Measurements from ENCODE around the gene ARL11.

Gene ARL11

DNA sequence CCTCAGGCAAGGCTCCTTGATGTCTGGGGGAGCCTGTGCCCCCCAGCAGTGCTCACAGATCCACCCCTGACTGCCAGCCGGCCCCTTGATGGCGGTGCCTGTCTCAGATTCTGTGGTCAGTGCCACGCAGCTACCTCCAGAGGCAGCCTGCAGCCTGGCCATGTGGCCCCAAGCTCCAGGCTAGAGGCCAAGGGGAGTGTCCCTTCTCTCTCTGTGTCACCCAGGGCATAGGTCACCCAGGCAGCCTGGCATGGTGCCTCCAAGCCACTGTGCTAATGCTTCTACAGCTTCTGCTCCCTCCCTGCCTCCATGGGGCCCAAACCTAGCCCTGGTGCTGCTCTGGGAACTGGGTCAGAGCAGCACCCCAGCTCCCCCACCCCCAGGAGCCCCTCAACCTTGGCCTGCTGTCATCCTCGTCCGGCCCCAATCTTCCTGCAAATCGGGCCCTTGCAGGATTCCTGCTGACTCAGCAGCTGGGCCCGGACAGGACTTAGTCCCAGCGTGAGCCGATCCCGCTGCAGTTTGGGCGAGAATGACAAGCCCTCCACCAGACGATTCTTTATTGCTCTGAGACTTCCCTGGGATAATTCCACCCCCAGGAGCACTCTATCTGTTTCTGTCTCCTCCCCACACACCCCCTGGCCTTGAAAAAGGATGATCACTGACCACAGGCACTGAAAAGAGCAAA lies 2.8 kb upstream of the ARL11 start:
- H3K27me3 ChIP-seq (ENCODE audit: low read depth), result no peaks in the 10 kb centered on the region
- H3K4me1 ChIP-seq, result peaks cover 9% of the 10 kb centered on the region
- no peaks in the 10 kb centered on the region; the same call in 1 of the 2 replicates for H3K9me3 ChIP-seq
- no peaks in the 10 kb centered on the region for H3K36me3 ChIP-seq (replicated peaks)
- H3K4me3 ChIP-seq, result no peak overlapping the region
- in situ Hi-C loops (cut with MboI; ENCODE audit: low sequenced_read_pairs), result no loop called here
- DNase-seq (ENCODE audit: low spot score in 2 of 2), result no peak

DNA sequence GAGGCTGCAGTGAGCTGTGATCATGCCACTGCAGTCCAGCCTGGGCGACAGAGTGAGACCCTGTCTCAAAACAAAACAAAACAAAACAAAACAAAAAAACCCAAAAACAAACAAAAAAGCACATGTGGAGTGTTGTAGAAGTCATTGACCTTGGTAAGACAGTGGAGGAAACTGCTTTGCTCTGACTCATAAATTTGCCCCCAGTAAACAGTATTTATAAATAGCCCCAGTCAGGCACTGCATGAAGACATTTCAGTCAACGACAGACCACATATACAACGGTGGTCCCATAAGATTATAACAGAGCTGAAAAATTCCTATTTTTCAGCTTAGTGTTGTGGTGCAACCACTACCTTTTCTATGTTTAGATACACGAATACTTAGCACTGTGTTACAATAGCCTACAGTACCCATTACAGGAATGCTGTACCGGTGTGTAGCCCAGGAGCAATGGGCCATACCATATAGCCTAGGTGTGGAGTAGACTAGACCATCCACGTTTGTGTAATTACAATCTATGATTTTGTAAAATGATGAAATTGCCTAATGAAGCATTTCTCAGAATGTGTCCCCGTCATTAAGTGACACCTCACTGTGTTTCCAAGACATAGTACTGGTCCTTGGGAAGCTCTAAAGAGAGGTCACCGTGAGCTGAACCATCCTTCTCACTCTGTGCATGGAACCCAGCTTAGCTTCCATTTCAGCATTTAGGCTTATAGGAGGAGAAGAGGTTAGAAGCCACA lies 1.1 kb downstream of the ARL11 start:
- no peaks in the 10 kb centered on the region for H3K36me3 ChIP-seq (replicated peaks)
- H3K4me1 ChIP-seq, result peaks cover 9% of the 10 kb centered on the region
- no peaks in the 10 kb centered on the region for H3K27me3 ChIP-seq (ENCODE audit: low read depth)
- no peak overlapping the region for H3K4me3 ChIP-seq
- no peaks in the 10 kb centered on the region; the same call in 1 of the 2 replicates for H3K9me3 ChIP-seq
- no peak for DNase-seq (ENCODE audit: low spot score in 2 of 2)
- in situ Hi-C loops (cut with MboI; ENCODE audit: low sequenced_read_pairs), result no loop called here

DNA sequence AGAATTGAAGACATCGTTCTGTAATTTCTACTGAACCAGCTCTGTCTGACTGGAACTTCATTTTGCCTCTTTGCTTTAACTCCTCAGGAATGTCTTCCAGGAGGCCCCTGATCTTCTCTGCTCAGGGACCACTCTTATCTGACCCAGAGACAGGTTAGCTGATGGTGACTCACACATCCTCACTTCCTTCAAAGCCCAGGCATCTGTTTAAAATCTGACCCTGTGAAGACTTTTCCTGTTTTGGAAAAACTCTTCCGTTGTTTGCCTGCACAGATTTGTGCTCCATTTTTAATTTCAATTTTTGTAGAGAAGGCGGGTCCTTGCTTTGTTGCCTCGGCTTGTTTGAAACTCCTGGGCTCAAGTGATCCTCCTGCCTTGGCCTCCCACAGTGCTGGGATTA lies 1.6 kb downstream of the ARL11 start:
- H3K36me3 ChIP-seq (replicated peaks), result no peaks in the 10 kb centered on the region
- no peaks in the 10 kb centered on the region; the same call in 1 of the 2 replicates for H3K9me3 ChIP-seq
- no peaks in the 10 kb centered on the region for H3K27me3 ChIP-seq (ENCODE audit: low read depth)
- no peak overlapping the region for H3K4me3 ChIP-seq
- H3K4me1 ChIP-seq, result peaks cover 9% of the 10 kb centered on the region
- no peak for DNase-seq (ENCODE audit: low spot score in 2 of 2)
- in situ Hi-C loops (cut with MboI; ENCODE audit: low sequenced_read_pairs), result no loop called here

DNA sequence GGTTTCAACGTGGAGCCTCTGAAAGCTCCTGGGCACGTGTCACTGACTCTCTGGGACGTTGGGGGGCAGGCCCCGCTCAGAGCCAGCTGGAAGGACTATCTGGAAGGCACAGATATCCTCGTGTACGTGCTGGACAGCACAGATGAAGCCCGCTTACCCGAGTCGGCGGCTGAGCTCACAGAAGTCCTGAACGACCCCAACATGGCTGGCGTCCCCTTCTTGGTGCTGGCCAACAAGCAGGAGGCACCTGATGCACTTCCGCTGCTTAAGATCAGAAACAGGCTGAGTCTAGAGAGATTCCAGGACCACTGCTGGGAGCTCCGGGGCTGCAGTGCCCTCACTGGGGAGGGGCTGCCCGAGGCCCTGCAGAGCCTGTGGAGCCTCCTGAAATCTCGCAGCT lies 2.3 kb downstream of the ARL11 start:
- no peaks in the 10 kb centered on the region for H3K27me3 ChIP-seq (ENCODE audit: low read depth)
- H3K9me3 ChIP-seq, result no peaks in the 10 kb centered on the region; the same call in 1 of the 2 replicates
- no peak for DNase-seq (ENCODE audit: low spot score in 2 of 2)
- H3K4me1 ChIP-seq, result peaks cover 9% of the 10 kb centered on the region
- in situ Hi-C loops (cut with MboI; ENCODE audit: low sequenced_read_pairs), result no loop called here
- no peaks in the 10 kb centered on the region for H3K36me3 ChIP-seq (replicated peaks)
- H3K4me3 ChIP-seq, result no peak overlapping the region

DNA sequence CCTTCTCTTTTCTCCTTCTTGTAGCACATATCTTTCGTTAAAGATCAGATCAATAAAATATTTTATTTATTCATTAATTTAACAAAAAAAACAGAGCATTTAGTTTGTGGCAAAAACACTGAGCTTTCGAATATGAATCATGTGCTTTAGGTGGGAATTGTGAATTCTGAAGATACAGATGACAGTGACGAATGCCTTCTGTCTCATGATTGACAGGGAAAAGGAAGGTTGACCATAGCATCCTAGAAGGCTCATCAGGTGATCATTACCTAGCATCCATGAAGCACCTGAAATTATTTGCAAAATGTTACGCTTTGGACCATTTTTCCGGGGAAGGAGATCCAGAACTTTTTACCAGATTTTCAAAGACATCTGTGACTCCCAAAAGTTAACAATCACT lies 3.8 kb downstream of the ARL11 start:
- DNase-seq (ENCODE audit: low spot score in 2 of 2), result no peak
- H3K36me3 ChIP-seq (replicated peaks), result no peaks in the 10 kb centered on the region
- in situ Hi-C loops (cut with MboI; ENCODE audit: low sequenced_read_pairs), result no loop called here

DNA sequence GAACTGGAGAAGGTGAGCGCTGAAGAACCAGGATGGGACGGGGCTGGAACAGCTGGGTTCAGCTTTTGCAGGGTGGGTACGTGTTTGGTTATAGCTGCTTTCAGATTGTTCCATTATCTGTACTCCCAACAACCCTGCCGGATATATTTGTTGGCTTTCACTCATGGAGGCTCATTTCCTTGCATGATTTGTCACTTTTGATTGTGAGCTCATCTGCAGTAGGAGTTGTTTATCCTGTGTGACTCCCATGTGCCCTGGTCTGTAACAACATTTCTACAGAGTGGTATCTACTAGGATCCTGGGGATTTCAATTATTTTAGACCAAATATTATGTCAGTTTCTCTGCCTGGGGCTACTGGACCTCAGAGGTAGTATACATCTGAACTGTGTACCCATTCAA lies 5.4 kb downstream of the ARL11 start:
- H3K4me3 ChIP-seq, result no peak overlapping the region
- no peak for DNase-seq (ENCODE audit: low spot score in 2 of 2)
- H3K36me3 ChIP-seq (replicated peaks), result no peaks in the 10 kb centered on the region
- peaks cover 2% of the 10 kb centered on the region for H3K4me1 ChIP-seq
- in situ Hi-C loops (cut with MboI; ENCODE audit: low sequenced_read_pairs), result no loop called here
- H3K27me3 ChIP-seq (ENCODE audit: low read depth), result no peaks in the 10 kb centered on the region
- no peaks in the 10 kb centered on the region; the same call in 1 of the 2 replicates for H3K9me3 ChIP-seq

More for the DNA sequence above, 3.8 kb downstream of the ARL11 start:
- Histone ChIP-seq H3K4me1 (peaks cover 9% of the 10 kb centered on the region), H3K9me3 (no peaks in the 10 kb centered on the region; the same call in 1 of the 2 replicates), H3K27me3 (ENCODE audit: low read depth) (no peaks in the 10 kb centered on the region), H3K4me3 (no peak overlapping the region)

DNA sequence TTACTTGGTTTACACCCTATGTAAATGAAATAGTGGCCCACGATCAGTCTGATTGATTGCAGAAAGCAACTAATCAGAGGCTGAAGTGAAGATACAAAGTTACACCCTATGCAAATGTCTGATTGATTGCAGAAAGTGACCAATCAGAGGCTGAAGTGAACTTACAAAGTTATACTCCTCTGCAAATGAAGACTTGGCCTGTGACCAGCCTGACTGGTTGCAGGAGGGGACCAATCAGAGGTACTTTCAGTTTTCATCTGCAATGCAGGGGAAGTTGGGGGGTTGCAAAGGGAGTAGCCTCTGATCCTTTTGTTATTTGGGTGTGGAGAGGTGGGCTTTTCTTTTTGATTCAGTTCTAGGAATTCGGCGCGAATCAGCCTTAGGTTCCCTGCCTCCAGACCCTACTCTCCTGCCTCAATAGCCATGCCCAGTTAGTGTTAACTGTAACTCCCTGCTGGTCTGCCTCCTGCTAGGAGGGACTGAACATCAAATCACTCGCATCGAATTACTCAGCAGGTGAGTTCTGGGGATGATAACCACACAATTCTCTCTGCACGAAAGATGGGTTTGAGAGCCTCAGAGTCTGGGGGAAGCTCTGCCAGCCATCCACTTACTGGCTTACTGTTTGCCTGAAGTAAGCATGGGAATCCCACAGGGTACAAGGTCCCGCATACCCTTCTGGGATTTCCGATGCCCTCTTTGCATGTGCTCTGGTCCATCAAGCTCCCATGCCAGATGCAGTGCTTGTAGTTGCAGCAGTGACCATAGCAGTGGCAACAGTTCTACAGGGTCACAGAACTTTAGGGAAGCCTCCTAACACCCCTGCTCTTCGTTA lies 7.5 kb downstream of the ARL11 start:
- no peaks in the 10 kb centered on the region for H3K4me1 ChIP-seq
- no peaks in the 10 kb centered on the region for H3K9me3 ChIP-seq
- in situ Hi-C loops (cut with MboI; ENCODE audit: low sequenced_read_pairs), result no loop called here
- no peaks in the 10 kb centered on the region for H3K27me3 ChIP-seq (ENCODE audit: low read depth)
- no peaks in the 10 kb centered on the region for H3K36me3 ChIP-seq (replicated peaks)
- H3K4me3 ChIP-seq, result no peak overlapping the region
- peak in 1 of 2 experiments; percentile 24 for DNase-seq (ENCODE audit: low spot score in 2 of 2)

DNA sequence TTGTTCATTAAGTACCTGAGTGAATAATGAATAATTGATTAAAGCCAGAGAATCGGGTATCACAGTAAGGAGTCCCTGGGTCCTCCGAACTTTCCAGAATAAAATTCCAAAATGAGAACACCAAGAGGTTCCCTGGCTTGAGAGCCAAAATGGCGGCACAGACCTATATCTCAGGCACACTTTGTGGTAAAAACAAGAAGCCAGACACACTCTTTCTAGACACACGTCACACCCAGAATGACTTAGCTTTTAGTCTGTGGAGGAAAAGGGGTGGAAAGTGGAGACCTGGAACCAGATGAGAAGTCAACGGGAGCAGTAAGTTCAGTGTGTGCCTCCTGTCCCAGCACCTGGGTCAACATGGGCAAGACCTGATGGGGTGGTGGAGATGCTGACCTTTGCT lies 8.4 kb downstream of the ARL11 start:
- H3K4me3 ChIP-seq, result no peak overlapping the region
- H3K9me3 ChIP-seq, result no peaks in the 10 kb centered on the region
- H3K27me3 ChIP-seq (ENCODE audit: low read depth), result no peaks in the 10 kb centered on the region
- H3K36me3 ChIP-seq (replicated peaks), result no peaks in the 10 kb centered on the region
- no peak for DNase-seq (ENCODE audit: low spot score in 2 of 2)
- no peaks in the 10 kb centered on the region for H3K4me1 ChIP-seq
- in situ Hi-C loops (cut with MboI; ENCODE audit: low sequenced_read_pairs), result no loop called here

DNA sequence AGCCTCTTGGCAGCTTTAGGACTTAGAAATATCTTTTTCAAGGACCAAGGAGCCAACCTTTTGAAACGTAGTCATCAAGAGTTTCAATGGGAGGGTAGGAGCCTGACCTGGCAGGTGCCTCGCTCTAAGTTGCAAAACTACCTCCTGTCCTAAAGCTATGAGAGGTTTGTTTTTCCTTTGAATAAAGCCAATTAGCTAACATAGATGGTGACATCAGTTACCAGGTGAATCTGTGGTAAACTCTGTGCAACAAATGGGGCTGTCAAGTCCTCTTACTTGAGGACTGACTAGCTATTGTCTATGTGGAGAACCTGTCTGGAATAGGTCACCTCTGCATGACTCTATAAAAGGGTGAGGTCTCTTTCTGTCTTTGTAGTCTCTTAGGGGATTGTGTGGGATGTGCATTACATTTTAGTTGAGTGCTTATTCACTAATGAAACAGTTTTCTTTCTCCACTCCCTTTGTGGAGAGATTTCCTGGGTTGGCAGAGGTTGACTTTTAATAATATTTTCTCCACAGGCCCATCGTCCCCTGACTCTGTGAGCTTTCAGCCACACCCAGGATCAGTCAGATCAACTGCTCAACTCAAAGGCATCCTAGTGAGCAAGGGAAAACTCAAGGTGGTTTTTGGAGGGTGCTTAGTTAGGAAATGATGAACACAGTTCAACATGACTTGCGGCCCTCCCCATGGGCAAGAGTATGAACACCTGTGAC lies 9.9 kb downstream of the ARL11 start:
- no peak for DNase-seq (ENCODE audit: low spot score in 2 of 2)
- no peak overlapping the region for H3K4me3 ChIP-seq
- H3K27me3 ChIP-seq (ENCODE audit: low read depth), result no peaks in the 10 kb centered on the region
- no peaks in the 10 kb centered on the region for H3K9me3 ChIP-seq
- no peaks in the 10 kb centered on the region for H3K36me3 ChIP-seq (replicated peaks)
- H3K4me1 ChIP-seq, result no peaks in the 10 kb centered on the region
- in situ Hi-C loops (cut with MboI; ENCODE audit: low sequenced_read_pairs), result no loop called here

DNA sequence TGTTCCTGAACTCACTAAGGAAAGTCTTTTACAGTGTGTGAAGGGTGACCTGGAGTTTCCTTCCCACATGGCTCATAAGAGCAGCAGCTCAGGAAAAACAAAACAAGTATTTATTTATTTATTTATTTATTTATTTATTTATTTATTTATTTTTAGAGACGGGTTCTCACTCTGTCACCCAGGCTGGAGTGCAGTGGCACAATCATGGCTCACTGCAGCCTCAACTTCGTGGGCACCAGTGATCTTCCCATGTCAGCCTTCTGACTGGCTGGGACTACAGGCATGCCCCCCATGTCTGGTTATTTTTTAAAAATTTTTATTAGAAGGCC lies 10.4 kb downstream of the ARL11 start:
- H3K27me3 ChIP-seq (ENCODE audit: low read depth), result no peaks in the 10 kb centered on the region
- in situ Hi-C loops (cut with MboI; ENCODE audit: low sequenced_read_pairs), result no loop called here
- H3K4me1 ChIP-seq, result no peaks in the 10 kb centered on the region

DNA sequence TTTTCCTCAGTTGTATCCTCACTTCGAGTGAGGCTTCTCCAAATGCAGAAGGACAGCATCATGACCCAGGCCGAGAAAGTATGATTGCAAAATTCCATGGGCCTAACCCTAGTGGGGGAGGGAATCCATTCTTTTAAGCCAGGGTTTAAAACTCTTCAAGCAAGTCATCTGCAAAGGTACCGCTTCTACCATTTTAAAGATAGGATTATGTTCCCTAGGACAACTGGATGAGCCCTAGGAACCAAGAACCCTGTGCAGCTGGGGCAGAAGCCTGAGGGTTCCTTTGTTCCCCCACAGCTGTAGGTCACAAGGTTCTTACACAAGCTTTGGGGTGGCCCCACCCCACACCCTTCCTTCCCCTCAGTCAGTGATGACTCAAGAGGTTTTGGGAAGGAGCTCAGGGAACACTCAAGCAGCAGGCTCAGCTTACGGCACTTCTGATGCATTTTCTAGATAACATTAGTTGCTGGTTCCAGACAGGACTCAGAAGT lies 13.5 kb downstream of the ARL11 start:
- DNase-seq (ENCODE audit: low spot score in 2 of 2), result no peak
- H3K36me3 ChIP-seq (replicated peaks), result no peaks in the 10 kb centered on the region

More for the DNA sequence above, 10.4 kb downstream of the ARL11 start:
- DNase-seq (ENCODE audit: low spot score in 2 of 2), result no peak
- Histone ChIP-seq H3K9me3 (no peaks in the 10 kb centered on the region), H3K36me3 (replicated peaks) (no peaks in the 10 kb centered on the region), H3K4me3 (no peak overlapping the region)

DNA sequence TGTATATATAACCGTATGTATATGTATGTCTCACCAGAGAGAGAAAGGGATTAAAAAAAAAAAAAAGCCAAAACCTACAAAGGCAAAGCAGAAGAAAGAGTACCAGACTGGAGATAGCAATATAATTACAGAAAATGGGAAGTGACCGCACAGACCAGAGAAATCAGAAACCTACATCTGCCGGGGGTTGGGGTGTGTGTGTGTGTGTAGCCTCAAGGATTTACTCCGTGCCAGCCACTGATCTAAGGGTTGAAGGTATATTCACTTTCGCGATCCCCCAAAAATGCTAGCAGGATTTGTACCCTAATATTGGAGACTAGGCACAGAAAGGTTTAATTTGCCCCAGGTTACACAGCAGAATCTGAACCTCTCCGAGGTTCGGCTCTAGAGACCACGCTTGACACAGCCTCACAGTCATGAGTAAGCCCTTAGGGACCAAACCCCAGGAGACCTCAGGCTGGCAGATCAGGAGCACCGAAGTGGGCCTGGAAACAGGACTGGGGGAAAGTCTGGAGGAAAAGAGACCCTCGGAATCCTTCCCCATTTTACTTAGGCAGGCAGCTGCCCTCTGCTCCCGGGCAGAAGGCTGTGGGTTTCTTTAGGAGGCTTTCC lies 14.8 kb downstream of the ARL11 start:
- in situ Hi-C loops (cut with MboI; ENCODE audit: low sequenced_read_pairs), result no loop called here

More for the DNA sequence above, 13.5 kb downstream of the ARL11 start:
- in situ Hi-C loops (cut with MboI; ENCODE audit: low sequenced_read_pairs), result no loop called here
- H3K4me3 ChIP-seq, result no peak overlapping the region
- no peaks in the 10 kb centered on the region for H3K4me1 ChIP-seq
- no peaks in the 10 kb centered on the region for H3K27me3 ChIP-seq (ENCODE audit: low read depth)
- H3K9me3 ChIP-seq, result no peaks in the 10 kb centered on the region

DNA sequence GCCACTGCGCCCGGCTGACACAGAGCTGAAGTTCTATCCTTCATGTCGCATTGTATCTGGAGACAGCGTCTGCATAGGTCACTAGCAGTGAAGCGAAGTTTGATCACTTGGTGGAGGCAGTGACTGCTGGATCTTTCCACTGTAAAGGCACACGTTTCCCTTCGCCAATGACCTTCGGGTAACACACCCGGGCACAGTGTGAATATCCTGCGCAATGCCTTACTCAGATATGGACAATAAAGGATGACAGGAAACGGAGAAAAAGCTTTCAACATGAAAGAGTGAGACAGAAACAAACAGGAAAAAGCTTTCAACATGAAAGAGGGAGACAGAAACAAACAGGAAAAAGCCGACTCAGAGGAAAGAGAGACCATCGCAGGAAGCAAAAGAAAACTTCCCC lies 17.1 kb downstream of the ARL11 start:
- H3K4me1 ChIP-seq, result no peaks in the 10 kb centered on the region
- H3K27me3 ChIP-seq (ENCODE audit: low read depth), result no peaks in the 10 kb centered on the region
- no peaks in the 10 kb centered on the region for H3K36me3 ChIP-seq (replicated peaks)
- H3K4me3 ChIP-seq, result no peak overlapping the region
- in situ Hi-C loops (cut with MboI; ENCODE audit: low sequenced_read_pairs), result no loop called here
- H3K9me3 ChIP-seq, result no peaks in the 10 kb centered on the region
- no peak for DNase-seq (ENCODE audit: low spot score in 2 of 2)

More for the DNA sequence above, 14.8 kb downstream of the ARL11 start:
- H3K9me3 ChIP-seq, result no peaks in the 10 kb centered on the region
- no peaks in the 10 kb centered on the region for H3K36me3 ChIP-seq (replicated peaks)
- no peak overlapping the region for H3K4me3 ChIP-seq
- no peak for DNase-seq (ENCODE audit: low spot score in 2 of 2)
- H3K4me1 ChIP-seq, result no peaks in the 10 kb centered on the region
- no peaks in the 10 kb centered on the region for H3K27me3 ChIP-seq (ENCODE audit: low read depth)
